ENCODE results near the gene ESCO1.

The ESCO1 gene

DNA sequence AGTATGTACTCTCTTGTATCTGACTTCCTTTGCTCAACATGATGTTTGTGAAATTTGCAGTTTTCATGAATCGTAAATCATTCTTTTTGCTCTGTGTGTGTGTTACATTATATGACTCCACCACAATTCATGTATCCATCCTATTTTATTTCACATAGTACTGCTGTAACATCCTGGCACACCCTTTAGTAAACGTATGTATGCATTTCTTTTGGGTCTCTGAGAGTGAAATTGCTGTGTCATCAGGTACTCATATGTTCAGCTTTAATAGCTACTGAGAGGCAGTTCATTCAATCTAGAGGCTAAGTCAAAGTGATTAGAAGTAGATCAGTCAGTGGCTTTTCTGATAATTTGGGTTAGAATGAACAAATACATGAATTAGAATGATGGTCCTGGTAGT lies 118.8 kb downstream of the ESCO1 start:
- ChIA-PET CTCF (interaction anchor here (2.1 kb wide), 1 partner anchor 11 kb away, joined by 5 read pairs; no protein-coding TSS in a partner anchor), POLR2A (no interaction called here)
- no peak for DNase-seq (ENCODE audit: extremely low spot score)
- TF ChIP-seq, protein P1, sequence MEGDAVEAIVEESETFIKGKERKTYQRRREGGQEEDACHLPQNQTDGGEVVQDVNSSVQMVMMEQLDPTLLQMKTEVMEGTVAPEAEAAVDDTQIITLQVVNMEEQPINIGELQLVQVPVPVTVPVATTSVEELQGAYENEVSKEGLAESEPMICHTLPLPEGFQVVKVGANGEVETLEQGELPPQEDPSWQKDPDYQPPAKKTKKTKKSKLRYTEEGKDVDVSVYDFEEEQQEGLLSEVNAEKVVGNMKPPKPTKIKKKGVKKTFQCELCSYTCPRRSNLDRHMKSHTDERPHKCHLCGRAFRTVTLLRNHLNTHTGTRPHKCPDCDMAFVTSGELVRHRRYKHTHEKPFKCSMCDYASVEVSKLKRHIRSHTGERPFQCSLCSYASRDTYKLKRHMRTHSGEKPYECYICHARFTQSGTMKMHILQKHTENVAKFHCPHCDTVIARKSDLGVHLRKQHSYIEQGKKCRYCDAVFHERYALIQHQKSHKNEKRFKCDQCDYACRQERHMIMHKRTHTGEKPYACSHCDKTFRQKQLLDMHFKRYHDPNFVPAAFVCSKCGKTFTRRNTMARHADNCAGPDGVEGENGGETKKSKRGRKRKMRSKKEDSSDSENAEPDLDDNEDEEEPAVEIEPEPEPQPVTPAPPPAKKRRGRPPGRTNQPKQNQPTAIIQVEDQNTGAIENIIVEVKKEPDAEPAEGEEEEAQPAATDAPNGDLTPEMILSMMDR (IDR thresholded peaks at IDR 0.05; ENCODE audit: control extremely low read depth, extremely low read depth, low read depth, missing control alignments), result no peak

DNA sequence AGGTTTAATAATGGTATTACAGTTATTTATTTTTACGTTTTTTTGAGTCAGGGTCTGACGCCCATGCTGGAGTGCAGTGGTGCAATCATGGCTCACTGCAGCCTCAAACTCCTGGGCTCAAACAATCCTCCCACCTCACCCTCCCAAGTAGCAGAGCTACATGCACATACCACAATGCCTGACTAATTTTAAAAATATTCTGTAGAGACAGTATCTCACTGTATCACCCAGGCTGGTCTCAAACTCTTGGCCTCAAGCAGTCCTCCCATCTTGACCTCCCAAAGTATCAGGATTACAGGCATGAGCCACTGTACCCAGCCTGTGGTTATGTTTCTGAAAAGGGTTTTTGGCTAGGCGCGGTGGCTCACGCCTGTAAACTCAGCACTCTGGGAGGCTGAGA lies 120.8 kb downstream of the ESCO1 start:
- DNase-seq (ENCODE audit: extremely low spot score), result no peak
- ChIA-PET POLR2A (no interaction called here), CTCF (interaction anchor here (4.4 kb wide), 1 partner anchor 9 kb away, joined by 21 read pairs; no protein-coding TSS in a partner anchor)
- TF ChIP-seq, protein P1 (IDR thresholded peaks at IDR 0.05; ENCODE audit: control extremely low read depth, extremely low read depth, low read depth, missing control alignments), result no peak

Measured in GM10248 (cell line).